GM12878 (cell line): ENCODE results near the gene GRB10. TPM values are rescaled to one million over a fixed set of nuclear protein-coding genes. Genes with fewer than 3 reads are reported as not detected.

Experiments
- MTA3 ChIP-seq: IDR thresholded peaks from 2 replicates; pipeline ENCODE4 v1.6.1; 2012; ENCODE audit warnings: low read length, inconsistent platforms, borderline replicate concordance
- PAX8 ChIP-seq: fragments of 450-650 bp; IDR thresholded peaks from 2 replicates; pipeline ENCODE4 v1.6.1; 2017; ENCODE audit warnings: mild to moderate bottlenecking, moderate library complexity
- POU2F2 ChIP-seq: IDR thresholded peaks from 3 replicates; pipeline ENCODE4 v1.6.1; 2011; ENCODE audit warnings: low read depth, mild to moderate bottlenecking, low read length, borderline replicate concordance
- polyA plus RNA-seq, 11 experiments: library from polyadenylated mRNA; depleted of rRNA in 4 of 11; unstranded in 6 of 11; stranded (reverse) in 5 of 11; fragments of >200 nt; fragmentation: Nextera tagmentation in 4 of 11; fragmentation: Illumina TruSeq in 1 of 11; extraction: Ambion mirVana in 4 of 11; extraction: Trizol in 1 of 11; gene quantifications; 1 replicate in 1 of 11; 2 replicates in 10 of 11; pipeline versions ENCODE4 v1.2.1 to v1.2.3, GENCODE V29; 2011 to 2016; ENCODE audit warnings: inconsistent platforms in 2 of 11, missing spikeins in 2 of 11, low read depth in 1 of 11
- total RNA-seq, 4 experiments: library from RNA; depleted of rRNA in 3 of 4; stranded (reverse); fragments of >200 nt in 3 of 4; fragmentation: Illumina TruSeq in 1 of 4; extraction: Trizol in 1 of 4; gene quantifications; 2 replicates each; pipeline versions ENCODE4 v1.2.1 to v1.2.3, GENCODE V29; 2013 to 2021
- TF ChIP-seq, protein P1 (sequence below): fragments of 450-650 bp; IDR thresholded peaks from 2 replicates; pipeline ENCODE4 v1.6.1; 2017; ENCODE audit warnings: mild to moderate bottlenecking, moderate library complexity
- TF ChIP-seq, protein P2 (sequence below): fragments of 450-650 bp; IDR thresholded peaks from 2 replicates; pipeline ENCODE4 v1.6.1; 2017; ENCODE audit warnings: antibody characterized with exemption, mild to moderate bottlenecking, moderate library complexity
- TF ChIP-seq, protein P3 (sequence below): fragments of 450-650 bp; IDR thresholded peaks from 2 replicates; pipeline ENCODE4 v1.6.1; 2016; ENCODE audit warnings: mild to moderate bottlenecking, moderate library complexity, borderline replicate concordance

GRB10 gene
- total and polyA plus RNA-seq, 10 of the 15 experiments (the other 5 are each of a cell fraction or from before 2014, with no cell fraction given) = 0.04 to 0.33 TPM; not detected in 8

DNA sequence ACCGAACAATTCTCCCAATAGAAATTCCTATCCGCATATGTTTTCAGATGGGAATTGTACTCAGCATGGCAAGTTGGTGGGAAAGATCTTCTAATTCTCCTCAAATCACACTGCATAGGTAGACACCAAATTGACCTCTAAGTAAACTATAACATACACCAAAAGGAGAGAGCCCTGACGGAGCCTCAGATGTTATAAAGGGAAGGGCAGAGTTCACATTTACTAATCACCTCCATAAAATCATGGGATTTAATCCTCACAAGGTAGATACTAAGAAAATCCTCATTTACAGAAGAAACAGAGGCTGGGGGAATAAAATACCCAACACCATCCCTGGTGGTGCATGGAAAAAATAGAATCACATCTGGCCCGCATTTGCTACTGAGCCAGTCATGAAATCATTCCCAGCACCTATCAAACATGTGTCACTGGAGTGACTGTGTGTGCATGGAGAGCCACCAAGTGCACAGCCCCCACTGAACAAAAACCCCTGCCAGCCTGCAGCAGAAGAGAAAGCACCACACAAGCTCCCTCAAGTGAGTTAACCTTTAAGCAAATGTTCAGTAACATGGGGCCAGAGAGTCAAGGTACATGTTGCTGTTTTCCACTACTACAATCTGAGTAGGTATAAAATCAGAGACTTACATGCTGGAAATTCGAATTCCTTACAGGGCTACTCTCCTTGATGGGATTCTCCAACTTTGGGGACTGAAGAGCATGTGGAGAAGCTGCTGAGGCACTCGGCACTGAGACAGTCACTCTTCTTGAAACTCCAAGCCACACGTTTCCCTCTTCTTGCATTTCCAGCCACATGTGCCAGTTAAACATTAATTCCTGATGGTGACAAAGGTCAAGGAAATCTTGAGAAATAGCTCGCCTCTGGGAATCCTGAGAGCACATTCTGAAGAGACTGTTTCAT is 217.8 kb downstream of the GRB10 start, which contains the start of gene DDC (continued):
- TF ChIP-seq, protein P1, sequence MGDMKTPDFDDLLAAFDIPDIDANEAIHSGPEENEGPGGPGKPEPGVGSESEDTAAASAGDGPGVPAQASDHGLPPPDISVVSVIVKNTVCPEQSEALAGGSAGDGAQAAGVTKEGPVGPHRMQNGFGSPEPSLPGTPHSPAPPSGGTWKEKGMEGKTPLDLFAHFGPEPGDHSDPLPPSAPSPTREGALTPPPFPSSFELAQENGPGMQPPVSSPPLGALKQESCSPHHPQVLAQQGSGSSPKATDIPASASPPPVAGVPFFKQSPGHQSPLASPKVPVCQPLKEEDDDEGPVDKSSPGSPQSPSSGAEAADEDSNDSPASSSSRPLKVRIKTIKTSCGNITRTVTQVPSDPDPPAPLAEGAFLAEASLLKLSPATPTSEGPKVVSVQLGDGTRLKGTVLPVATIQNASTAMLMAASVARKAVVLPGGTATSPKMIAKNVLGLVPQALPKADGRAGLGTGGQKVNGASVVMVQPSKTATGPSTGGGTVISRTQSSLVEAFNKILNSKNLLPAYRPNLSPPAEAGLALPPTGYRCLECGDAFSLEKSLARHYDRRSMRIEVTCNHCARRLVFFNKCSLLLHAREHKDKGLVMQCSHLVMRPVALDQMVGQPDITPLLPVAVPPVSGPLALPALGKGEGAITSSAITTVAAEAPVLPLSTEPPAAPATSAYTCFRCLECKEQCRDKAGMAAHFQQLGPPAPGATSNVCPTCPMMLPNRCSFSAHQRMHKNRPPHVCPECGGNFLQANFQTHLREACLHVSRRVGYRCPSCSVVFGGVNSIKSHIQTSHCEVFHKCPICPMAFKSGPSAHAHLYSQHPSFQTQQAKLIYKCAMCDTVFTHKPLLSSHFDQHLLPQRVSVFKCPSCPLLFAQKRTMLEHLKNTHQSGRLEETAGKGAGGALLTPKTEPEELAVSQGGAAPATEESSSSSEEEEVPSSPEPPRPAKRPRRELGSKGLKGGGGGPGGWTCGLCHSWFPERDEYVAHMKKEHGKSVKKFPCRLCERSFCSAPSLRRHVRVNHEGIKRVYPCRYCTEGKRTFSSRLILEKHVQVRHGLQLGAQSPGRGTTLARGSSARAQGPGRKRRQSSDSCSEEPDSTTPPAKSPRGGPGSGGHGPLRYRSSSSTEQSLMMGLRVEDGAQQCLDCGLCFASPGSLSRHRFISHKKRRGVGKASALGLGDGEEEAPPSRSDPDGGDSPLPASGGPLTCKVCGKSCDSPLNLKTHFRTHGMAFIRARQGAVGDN = no peak
- TF ChIP-seq, protein P2, sequence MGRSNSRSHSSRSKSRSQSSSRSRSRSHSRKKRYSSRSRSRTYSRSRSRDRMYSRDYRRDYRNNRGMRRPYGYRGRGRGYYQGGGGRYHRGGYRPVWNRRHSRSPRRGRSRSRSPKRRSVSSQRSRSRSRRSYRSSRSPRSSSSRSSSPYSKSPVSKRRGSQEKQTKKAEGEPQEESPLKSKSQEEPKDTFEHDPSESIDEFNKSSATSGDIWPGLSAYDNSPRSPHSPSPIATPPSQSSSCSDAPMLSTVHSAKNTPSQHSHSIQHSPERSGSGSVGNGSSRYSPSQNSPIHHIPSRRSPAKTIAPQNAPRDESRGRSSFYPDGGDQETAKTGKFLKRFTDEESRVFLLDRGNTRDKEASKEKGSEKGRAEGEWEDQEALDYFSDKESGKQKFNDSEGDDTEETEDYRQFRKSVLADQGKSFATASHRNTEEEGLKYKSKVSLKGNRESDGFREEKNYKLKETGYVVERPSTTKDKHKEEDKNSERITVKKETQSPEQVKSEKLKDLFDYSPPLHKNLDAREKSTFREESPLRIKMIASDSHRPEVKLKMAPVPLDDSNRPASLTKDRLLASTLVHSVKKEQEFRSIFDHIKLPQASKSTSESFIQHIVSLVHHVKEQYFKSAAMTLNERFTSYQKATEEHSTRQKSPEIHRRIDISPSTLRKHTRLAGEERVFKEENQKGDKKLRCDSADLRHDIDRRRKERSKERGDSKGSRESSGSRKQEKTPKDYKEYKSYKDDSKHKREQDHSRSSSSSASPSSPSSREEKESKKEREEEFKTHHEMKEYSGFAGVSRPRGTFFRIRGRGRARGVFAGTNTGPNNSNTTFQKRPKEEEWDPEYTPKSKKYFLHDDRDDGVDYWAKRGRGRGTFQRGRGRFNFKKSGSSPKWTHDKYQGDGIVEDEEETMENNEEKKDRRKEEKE = no peak
- TF ChIP-seq MTA3 (no peak), POU2F2 (no peak), PAX8 (no peak)
- TF ChIP-seq, protein P3, sequence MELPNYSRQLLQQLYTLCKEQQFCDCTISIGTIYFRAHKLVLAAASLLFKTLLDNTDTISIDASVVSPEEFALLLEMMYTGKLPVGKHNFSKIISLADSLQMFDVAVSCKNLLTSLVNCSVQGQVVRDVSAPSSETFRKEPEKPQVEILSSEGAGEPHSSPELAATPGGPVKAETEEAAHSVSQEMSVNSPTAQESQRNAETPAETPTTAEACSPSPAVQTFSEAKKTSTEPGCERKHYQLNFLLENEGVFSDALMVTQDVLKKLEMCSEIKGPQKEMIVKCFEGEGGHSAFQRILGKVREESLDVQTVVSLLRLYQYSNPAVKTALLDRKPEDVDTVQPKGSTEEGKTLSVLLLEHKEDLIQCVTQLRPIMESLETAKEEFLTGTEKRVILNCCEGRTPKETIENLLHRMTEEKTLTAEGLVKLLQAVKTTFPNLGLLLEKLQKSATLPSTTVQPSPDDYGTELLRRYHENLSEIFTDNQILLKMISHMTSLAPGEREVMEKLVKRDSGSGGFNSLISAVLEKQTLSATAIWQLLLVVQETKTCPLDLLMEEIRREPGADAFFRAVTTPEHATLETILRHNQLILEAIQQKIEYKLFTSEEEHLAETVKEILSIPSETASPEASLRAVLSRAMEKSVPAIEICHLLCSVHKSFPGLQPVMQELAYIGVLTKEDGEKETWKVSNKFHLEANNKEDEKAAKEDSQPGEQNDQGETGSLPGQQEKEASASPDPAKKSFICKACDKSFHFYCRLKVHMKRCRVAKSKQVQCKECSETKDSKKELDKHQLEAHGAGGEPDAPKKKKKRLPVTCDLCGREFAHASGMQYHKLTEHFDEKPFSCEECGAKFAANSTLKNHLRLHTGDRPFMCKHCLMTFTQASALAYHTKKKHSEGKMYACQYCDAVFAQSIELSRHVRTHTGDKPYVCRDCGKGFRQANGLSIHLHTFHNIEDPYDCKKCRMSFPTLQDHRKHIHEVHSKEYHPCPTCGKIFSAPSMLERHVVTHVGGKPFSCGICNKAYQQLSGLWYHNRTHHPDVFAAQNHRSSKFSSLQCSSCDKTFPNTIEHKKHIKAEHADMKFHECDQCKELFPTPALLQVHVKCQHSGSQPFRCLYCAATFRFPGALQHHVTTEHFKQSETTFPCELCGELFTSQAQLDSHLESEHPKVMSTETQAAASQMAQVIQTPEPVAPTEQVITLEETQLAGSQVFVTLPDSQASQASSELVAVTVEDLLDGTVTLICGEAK = no peak
